ENCODE results near the gene TINCR. TPM values are rescaled to one million over a fixed set of nuclear protein-coding genes. Genes with fewer than 3 reads are reported as not detected.

The TINCR gene
- polyA plus RNA-seq, 2 of the 4 experiments (the other 2 are of a cell fraction) = 1.2 to 1.8 TPM

- DNase-seq (ENCODE audit: low read depth in 1 of 2, low spot score in 1 of 2) (no peak), ATAC-seq (no peak), FAIRE-seq (no peak)
- Histone ChIP-seq H3K9me3 (no peaks in the 10 kb centered on the region), H3K27ac (no peak overlapping the region), H3K4me2 (no peak overlapping the region), H3K4me3 (no peak overlapping the region), H3K4me1 (no peaks in the 10 kb centered on the region)
- TF ChIP-seq SREBF2 (IDR thresholded peaks at IDR 0.05) = no peak
- TF ChIP-seq NFE2L2 (conservative IDR thresholded peaks at IDR 0.05; ENCODE audit: low read length) = no peak
- TF ChIP-seq KDM1A (IDR thresholded peaks at IDR 0.05; ENCODE audit: low read depth) = no peak
- no peak for TF ChIP-seq FOXS1 (CRISPR knock-in tag; IDR thresholded peaks at IDR 0.05)
- TF ChIP-seq ESRRA (IDR thresholded peaks at IDR 0.05; ENCODE audit: borderline replicate concordance, low read length) = no peak
- TF ChIP-seq EP300 (IDR thresholded peaks at IDR 0.05) = no peak
- TF ChIP-seq, protein P1, sequence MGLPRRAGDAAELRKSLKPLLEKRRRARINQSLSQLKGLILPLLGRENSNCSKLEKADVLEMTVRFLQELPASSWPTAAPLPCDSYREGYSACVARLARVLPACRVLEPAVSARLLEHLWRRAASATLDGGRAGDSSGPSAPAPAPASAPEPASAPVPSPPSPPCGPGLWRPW (IDR thresholded peaks at IDR 0.05) = no peak
- TF ChIP-seq KDM5A (IDR thresholded peaks at IDR 0.05) = no peak
- TF ChIP-seq, protein P2, sequence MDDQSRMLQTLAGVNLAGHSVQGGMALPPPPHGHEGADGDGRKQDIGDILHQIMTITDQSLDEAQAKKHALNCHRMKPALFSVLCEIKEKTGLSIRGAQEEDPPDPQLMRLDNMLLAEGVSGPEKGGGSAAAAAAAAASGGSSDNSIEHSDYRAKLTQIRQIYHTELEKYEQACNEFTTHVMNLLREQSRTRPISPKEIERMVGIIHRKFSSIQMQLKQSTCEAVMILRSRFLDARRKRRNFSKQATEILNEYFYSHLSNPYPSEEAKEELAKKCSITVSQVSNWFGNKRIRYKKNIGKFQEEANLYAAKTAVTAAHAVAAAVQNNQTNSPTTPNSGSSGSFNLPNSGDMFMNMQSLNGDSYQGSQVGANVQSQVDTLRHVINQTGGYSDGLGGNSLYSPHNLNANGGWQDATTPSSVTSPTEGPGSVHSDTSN (IDR thresholded peaks at IDR 0.05) = no peak
- TF ChIP-seq MAZ (IDR thresholded peaks at IDR 0.05; ENCODE audit: borderline replicate concordance, low read depth, low read length) = no peak
- TF ChIP-seq ZC3H11A (IDR thresholded peaks at IDR 0.05) = no peak
- no peak for TF ChIP-seq EHF (CRISPR knock-in tag; IDR thresholded peaks at IDR 0.05)
- WGBS (ENCODE audit: missing lambda C conversion rate) = 85% methylated on average over 12 of the region's 12 CpGs
- CTCF ChIA-PET = interaction anchor here (0.5 to 2.0 kb wide), 7 partner anchors 19 to 719 kb away, joined by 3 to 5 read pairs (median 3); no protein-coding TSS in a partner anchor
- POLR2A ChIA-PET = no interaction called here
Observed at GRCh38 chr19:5580161-5580571, 12.4 kb upstream of the TINCR start.

- no peak overlapping the region for H3K4me3 ChIP-seq
- CTCF ChIA-PET = interaction anchor here (0.5 to 2.0 kb wide), 7 partner anchors 19 to 718 kb away, joined by 3 to 5 read pairs (median 4); no protein-coding TSS in a partner anchor
- POLR2A ChIA-PET = no interaction called here
- 96% methylated on average over 6 of the region's 7 CpGs for WGBS (ENCODE audit: missing lambda C conversion rate)
- no peak for ATAC-seq
- no peaks in the 10 kb centered on the region for H3K9me3 ChIP-seq
- H3K27ac ChIP-seq = no peak overlapping the region
- no peak overlapping the region for H3K4me2 ChIP-seq
- H3K4me1 ChIP-seq = no peaks in the 10 kb centered on the region
- FAIRE-seq = no peak
- TF ChIP-seq NPAS2 (CRISPR knock-in tag; IDR thresholded peaks at IDR 0.05; ENCODE audit: borderline replicate concordance) = no peak
- TF ChIP-seq CHD4 (IDR thresholded peaks at IDR 0.05; ENCODE audit: borderline replicate concordance) = no peak
- TF ChIP-seq ESRRA (IDR thresholded peaks at IDR 0.05; ENCODE audit: borderline replicate concordance, low read length) = no peak
- no peak for TF ChIP-seq GATA3 (IDR thresholded peaks at IDR 0.05; ENCODE audit: borderline replicate concordance)
- no peak for TF ChIP-seq BCL3 (IDR thresholded peaks at IDR 0.05)
- TF ChIP-seq NFE2L2 (conservative IDR thresholded peaks at IDR 0.05; ENCODE audit: low read length) = no peak
- TF ChIP-seq HMGXB4 (CRISPR knock-in tag; IDR thresholded peaks at IDR 0.05; ENCODE audit: borderline replicate concordance) = no peak
- no peak for DNase-seq (ENCODE audit: low read depth in 1 of 2, low spot score in 1 of 2)
Observed at GRCh38 chr19:5579697-5580096, 11.9 kb upstream of the TINCR start.

DNA sequence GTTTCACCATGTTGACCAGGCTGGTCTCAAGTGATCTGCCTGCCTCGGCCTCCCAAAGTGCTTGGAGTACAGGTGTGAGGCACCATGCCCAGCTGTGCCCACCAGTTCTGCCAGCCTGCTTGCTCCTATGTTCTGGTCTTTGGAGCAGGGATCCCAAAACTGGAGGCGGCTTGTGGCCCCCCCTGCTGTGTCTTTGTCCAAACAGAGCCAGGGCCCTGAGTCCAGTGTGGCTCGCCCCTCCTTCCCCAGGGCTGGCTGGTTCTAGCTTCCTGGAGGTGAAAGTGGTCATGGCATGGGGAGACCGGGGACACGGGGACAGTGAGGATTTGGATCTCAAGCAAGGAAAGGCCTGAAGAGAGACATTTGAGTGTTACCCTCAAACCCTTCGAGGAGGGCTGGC is 11.5 kb upstream of the TINCR start:
- WGBS (ENCODE audit: missing lambda C conversion rate) = no CpG with 5 or more reads among the region's 6 CpGs
- Histone ChIP-seq H3K4me1 (no peaks in the 10 kb centered on the region), H3K4me3 (no peak overlapping the region), H3K4me2 (no peak overlapping the region), H3K27ac (no peak overlapping the region), H3K9me3 (no peaks in the 10 kb centered on the region)
- DNase-seq (ENCODE audit: low read depth in 1 of 2, low spot score in 1 of 2) (no peak), FAIRE-seq (no peak), ATAC-seq (no peak)
- CTCF ChIA-PET = interaction anchor here (0.7 to 2.0 kb wide), 6 partner anchors 13 to 564 kb away, joined by 3 to 5 read pairs (median 3); no protein-coding TSS in a partner anchor
- POLR2A ChIA-PET = no interaction called here
- no peak for TF ChIP-seq HOXB13 (CRISPR knock-in tag; IDR thresholded peaks at IDR 0.05; ENCODE audit: low read depth)
- no peak for TF ChIP-seq MAFK (IDR thresholded peaks at IDR 0.05; ENCODE audit: partially characterized antibody)
- no peak for TF ChIP-seq SMC3 (IDR thresholded peaks at IDR 0.05)
- TF ChIP-seq CHD2 (IDR thresholded peaks at IDR 0.05; ENCODE audit: low read length, partially characterized antibody) = no peak
- no peak for TF ChIP-seq RFX5 (IDR thresholded peaks at IDR 0.05)
- TF ChIP-seq ESRRA (IDR thresholded peaks at IDR 0.05; ENCODE audit: borderline replicate concordance, low read length) = no peak
- no peak for TF ChIP-seq FOSL2 (IDR thresholded peaks at IDR 0.05)
- no peak for TF ChIP-seq FOSL2 (CRISPR knock-in tag; IDR thresholded peaks at IDR 0.05)
- TF ChIP-seq POLR2AphosphoS2 (conservative IDR thresholded peaks at IDR 0.05; ENCODE audit: low read length) = no peak
- TF ChIP-seq HOXA7 (CRISPR knock-in tag; IDR thresholded peaks at IDR 0.05) = no peak
- no peak for TF ChIP-seq RAD21 (conservative IDR thresholded peaks at IDR 0.05 in 1 of 2, IDR thresholded peaks at IDR 0.05 in 1 of 2)
- TF ChIP-seq, protein P3, sequence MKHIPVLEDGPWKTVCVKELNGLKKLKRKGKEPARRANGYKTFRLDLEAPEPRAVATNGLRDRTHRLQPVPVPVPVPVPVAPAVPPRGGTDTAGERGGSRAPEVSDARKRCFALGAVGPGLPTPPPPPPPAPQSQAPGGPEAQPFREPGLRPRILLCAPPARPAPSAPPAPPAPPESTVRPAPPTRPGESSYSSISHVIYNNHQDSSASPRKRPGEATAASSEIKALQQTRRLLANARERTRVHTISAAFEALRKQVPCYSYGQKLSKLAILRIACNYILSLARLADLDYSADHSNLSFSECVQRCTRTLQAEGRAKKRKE (CRISPR knock-in tag; IDR thresholded peaks at IDR 0.05; ENCODE audit: low read depth) = no peak
- TF ChIP-seq FOSB (CRISPR knock-in tag; IDR thresholded peaks at IDR 0.05) = no peak
- no peak for TF ChIP-seq POLR2A (IDR thresholded peaks at IDR 0.05; ENCODE audit: low read length)
- TF ChIP-seq MAX (IDR thresholded peaks at IDR 0.05) = no peak
- no peak for TF ChIP-seq ZC3H11A (IDR thresholded peaks at IDR 0.05)
- TF ChIP-seq GATA3 (IDR thresholded peaks at IDR 0.05; ENCODE audit: borderline replicate concordance) = no peak
